Endometrial microvascular endothelial cells (primary cell): Measurements from ENCODE around the gene COMTD1. TPM values are rescaled to one million over a fixed set of nuclear protein-coding genes. Genes with fewer than 3 reads are reported as not detected.

Experiments
- in situ Hi-C: cut with HindIII; loops from 2 replicates; pipeline ENCODE4 v1.10.0; 2017; ENCODE audit warnings: low sequenced_read_pairs, low pct_unique_long_range_greater_than_20kb; ENCODE audit errors: inconsistent ontology term
- total RNA-seq: library from RNA; depleted of rRNA; stranded (reverse); fragments of >200 nt; gene quantifications from one replicate; pipeline ENCODE4 v1.2.3, GENCODE V29; 2015; ENCODE audit errors: inconsistent ontology term

COMTD1 gene
- total RNA-seq, 1 donor from 2014 or later: 1.5 TPM

DNA sequence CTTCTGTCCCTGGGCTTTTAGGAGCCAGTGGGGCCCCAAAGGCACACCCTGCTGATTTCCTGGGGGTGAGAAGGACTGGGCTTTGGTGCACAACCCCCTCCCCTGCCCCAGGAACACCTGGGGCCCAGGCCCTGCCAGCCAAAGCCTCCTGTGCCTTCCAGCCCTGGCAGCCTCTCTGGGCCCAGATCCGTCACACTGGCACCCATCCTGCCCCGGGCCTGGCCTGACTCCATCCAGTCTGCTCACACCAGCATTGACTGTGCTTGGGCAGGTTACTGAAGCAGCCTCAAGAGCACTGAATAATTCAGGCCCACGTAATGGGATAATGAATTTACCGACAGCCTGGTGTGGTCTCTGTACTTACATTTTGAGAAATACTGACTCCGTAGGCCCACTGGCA, 12.0 kb upstream of the COMTD1 start:
- in situ Hi-C loops: no loop called here

DNA sequence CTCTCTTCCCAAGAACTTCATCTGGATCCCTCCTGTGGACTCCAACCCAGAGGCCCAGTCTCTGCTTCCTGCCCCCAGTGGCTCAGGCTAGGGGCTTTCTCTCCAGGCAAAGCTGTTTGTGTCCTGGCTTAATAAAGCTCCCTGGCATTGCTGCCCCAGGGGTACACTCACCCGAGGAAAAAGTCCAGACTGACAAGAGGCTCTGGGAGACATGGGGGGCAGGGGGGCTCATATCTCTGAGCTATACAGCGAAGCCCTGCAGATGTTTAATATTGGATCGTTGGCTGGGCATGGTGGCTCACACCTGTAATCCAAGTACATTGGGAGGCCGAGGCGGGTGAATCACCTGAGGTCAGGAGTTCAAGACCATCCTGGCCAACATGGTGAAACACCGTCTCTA, 10.7 kb upstream of the COMTD1 start:
- in situ Hi-C loops: no loop called here

DNA sequence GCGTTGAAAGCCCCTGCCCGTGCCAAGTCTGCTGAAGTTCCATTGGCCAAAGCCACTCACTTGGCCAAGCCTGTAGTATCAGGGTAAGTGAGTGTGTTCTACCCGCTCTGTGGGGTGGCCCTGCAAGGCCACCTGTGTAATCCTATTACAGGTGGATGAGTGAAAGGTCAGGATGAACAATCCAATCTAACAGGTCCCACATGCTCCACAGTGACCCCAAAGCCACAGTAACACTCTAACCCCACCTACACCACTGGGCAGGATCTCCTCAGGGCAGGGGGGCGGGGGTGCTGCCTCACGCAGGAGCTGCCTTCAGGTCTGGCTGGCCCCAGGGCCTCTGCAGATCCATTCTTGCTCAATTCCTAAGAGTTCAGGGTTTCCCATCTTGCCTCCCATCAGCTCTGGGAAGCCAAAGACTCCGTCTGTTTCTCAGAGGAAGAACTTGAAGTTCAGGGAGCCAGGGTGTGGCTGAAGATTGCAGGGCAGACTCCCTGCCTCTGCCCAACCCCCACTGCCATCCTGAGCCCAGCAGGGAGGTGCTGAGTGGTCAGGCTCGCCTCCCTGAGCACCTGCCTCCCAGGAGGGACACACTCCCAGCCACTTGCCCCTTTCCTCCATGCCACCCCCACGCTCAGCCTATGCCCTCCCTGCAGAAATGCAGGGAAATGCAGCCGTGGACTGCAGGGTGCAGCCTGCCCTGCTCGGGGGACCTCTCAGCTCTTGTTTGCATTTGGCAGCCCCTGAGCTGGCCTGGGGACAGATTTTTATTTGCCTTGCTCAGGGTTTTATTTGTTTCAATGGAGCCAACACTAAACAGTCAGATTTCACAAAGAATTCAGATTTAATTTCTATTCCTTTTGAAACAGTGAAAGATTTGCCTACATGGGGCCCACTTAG, 9.8 kb upstream of the COMTD1 start:
- in situ Hi-C loops: no loop called here

DNA sequence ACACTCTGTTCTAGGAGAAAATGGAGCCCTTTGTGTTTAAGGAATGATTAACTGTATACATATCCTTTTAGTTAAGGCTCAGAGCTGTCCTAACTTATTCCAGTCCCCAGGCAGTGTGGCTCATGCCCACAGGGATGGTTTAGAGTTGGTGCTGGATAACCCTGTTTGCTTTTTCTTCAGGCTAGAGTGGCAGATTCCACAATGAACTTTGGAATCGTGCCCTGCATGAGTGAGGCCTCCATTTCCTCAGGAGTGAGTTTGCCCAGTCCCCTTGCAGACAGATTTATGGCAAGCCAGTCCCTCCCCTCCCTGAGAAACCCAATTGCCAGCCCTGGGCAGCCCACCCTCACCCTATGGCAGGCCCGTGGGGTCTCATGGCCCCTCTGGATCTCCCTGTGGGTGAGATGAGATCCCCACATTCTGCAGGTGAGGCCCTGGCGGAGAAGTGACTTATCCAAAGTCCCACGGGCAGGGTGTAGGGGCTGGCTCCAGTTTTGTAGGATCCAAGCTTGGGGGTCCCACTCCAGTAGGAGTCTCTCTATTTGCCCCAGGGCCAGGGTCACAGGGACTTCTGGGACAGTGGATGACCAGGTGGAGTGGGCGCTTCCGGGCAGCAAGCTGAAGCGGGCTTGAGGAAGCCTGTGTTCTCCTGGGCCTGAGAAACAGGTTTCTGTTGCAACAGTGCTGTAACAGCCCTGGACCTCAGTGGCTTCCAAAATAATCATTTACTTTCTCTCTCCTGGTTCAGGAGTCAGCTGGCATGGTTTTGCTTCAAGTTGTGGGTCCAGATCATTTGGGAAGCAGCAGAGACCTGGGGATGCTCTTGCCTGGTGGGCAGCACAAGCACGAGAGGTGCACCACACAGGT, 9.0 kb upstream of the COMTD1 start:
- in situ Hi-C loops: no loop called here

DNA sequence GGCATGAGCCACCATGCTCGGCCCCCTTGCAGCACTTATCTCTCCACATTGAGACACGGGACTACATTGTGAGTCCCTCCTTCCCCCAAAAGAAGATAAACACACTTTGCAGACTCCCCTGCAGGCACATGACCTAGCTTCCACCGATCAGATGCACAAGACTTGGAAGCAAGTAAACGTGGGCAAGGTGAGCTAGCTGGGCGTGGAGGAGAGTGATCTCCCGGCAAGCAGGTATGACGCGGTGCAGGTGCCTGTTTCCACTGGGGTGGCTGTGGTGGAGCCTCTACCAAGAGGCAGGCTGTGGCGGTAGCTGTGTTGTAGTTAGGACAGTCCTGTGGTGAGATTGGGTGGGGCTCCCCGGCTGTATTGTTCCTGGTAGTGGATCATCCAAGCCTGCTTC, 7.7 kb upstream of the COMTD1 start:
- in situ Hi-C loops: no loop called here

DNA sequence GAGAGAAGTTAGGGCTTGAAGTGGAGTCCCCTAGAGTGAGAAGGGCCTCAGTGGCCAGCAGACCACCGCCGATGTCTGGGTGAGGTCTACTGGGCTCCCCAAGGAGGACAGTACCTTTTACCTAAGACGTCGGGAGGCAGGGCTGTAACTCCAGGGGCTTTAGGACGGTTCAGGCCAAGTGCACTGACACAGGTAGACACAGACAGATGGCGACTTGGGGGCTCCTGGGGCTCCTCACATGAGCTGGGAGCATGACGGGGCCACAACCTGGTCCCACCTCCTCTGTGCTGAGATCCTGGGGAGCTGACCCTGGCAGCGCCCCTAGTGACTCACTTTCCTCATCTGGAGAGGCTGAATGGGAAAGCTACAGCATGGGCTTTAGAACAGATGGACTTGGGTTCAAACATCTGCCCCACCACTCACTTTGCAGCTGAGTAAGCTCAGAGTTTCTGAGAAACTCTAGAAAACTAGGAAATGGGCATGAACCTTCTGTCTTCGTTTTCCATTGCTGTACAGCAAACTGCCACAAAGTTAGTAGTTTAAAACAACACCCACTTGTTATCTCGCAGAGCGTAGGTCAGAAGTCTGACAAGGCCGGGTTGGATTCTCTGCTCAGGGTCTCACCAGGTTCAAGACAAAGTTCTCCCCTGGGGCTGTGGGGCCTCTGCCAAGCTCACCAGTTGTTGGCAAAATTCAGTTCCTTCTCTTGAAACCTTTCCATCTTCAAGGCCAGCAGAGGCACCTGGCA, 4.7 kb upstream of the COMTD1 start:
- in situ Hi-C loops: no loop called here

DNA sequence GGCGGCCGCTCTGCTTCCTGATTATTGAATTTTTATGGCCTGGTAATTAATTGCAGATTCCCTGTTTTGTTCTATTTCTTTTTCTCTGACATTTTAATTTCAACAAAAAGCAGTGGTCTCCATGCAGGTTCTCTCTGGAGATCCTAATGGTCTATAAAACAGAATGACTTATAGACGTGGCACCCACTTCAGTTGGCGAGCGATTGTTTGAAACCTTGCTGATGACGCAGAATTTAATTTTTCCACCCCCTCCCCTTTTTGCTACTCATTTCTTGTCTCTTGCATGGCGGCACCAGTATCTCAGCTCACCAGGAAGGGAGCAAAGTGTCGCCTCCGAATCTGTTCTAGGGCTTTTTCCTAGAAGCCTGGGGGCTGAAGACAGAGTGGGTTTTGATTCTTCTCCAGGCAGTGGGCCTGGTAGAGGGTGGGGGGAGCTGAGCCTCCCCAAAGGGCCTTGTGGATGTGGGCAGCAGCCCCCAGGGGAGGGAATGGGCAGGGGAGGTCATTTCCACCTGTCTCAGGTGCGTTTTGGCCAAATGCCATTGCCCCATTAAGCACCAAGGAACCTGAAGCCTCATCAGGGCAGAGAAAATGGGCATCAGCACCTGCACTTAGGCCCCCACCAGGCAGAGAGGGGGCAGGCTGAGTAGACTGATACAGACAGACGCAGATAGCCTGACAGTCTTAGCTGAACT, 3.5 kb upstream of the COMTD1 start:
- in situ Hi-C loops: no loop called here

DNA sequence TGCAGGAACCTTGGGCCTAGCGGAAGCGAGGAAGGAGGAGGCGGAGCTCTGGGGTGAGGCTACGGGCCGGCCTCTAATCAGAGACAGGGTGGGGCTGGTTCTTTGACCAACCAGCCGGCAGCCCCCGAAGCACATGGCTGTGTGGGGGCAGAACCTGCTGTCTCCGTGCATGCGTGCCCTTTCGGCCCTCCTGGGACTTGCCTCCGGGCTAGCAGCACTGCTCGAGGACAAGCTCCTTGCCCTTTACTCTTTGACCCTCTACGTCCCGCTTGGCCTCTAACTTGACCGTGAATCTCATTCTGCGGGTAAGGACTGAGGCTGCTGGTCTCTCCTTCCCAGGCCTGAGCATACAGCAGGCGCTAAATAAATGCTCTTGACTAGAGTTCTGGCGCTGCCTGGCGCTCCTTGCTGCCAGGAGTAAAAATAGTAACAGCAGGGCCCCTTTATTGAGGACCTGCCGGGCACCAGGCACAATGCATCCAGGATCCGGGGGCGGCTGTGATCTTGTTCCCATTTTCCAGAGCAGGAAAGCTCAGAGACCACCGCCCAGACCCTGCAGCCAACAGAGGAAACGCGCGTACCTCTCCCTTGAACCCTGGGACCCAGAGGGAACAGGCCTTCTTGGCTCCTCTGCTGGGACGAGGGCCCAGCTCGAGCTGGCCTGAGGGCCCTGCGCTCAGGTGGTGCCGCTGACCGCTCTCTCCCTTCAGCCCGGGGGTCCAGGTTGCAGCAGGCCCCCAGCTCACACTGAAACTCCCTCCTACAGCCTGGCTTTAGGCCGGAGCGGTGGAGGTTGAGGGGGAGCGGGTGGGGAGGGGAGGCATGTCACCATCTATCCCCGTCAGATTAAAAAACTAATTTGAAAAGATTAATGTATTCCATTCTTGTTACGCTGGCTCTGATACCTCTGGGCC, 2.7 kb upstream of the COMTD1 start:
- in situ Hi-C loops: no loop called here

DNA sequence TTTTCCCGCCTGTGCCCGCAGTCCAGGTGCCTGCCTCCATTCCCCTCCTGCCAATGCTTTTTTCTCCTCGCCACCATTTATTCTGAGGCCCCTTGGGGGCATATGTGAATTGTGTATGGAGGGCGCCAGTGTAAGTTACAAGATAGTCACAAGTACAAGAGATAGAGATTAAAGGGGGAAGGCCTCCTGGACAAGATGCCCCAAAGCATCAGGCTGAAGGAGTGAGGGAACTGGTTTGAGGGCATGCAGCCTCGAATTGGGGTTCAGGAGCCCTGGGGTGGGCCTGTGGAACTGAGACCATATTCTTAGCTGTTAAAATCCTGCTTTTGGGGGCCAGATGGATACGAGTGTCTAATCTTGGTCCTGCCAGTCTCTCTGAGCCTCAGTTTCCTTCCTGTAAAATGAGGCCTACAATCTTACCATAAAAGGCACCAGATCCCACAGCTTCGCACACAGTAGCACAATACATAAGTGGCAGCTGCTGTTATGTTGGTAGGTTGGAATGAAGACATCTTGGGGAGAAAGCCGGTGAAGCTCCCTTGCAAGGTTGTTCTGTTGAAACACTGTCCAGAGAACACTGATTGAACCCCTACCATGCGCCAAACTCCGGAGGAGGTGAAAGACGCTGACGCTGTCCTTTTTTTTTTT, 545 bp upstream of the COMTD1 start:
- in situ Hi-C loops: no loop called here

DNA sequence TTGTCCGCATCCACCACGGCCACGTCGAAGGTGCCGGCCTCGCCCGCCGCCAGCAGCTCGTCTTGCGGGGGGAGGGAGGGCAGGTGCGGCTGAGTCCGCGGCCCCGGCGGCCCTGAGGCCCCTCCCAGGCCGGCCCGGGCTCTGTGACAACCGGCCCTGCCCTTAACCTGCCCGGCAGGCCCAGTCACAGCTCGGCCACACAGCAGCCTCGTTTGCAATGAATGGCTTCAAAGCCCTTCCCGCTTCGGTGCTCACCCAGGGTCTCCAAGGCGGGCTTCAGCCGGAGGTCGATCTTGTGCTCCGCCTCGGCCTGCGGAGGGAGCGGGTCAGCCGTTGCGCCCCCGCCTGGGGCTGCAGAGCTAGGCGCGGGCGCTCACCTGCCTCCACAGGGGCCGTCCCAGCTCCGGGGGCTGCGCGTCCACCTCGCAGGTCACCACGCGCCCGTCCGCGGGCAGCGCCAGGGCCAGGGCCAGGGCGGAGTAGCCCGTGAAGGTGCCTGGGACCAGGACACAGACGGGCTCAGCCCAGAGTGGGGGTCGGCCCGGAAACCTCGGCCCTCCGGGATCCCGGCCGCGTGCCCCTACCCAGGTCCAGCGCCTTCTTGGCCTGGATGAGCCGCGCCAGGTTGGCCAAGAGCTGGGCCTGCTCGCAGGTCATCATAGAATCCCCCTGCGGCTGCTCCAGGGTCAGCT, 928 bp downstream of the COMTD1 start:
- in situ Hi-C loops: no loop called here

DNA sequence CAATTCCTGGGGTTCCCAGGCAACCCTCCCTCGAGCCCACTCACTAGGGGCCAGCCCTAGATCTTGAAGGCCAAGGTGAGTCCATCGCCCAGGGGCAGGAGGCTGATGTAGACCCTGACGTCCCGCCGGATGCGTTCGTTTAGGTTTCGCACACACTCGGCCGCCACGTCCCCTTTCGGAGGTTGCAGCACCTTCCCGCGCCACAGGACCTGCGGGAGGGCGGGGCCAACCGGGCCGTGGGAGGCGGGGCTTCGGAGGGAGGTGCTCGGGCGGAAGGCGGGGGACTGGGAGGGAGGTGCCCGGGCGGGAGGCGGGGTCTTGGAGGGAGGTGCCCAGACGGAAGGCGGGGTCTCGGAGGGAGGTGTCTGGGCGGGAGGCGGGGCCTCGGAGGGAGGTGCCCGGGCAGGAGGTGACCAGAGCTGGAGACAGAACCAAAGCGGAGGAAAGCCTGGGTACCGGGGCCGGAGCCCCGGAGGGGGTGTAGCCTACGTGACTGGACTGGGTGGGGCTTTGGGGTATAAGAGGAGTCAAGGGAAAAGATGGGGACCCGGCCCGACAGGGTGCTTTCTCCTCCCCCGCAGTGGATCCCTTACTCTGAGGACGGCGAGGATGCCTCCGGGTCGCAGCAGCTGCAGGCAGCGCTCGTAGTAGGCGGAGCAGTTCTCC, 1.6 kb downstream of the COMTD1 start:
- in situ Hi-C loops: no loop called here

DNA sequence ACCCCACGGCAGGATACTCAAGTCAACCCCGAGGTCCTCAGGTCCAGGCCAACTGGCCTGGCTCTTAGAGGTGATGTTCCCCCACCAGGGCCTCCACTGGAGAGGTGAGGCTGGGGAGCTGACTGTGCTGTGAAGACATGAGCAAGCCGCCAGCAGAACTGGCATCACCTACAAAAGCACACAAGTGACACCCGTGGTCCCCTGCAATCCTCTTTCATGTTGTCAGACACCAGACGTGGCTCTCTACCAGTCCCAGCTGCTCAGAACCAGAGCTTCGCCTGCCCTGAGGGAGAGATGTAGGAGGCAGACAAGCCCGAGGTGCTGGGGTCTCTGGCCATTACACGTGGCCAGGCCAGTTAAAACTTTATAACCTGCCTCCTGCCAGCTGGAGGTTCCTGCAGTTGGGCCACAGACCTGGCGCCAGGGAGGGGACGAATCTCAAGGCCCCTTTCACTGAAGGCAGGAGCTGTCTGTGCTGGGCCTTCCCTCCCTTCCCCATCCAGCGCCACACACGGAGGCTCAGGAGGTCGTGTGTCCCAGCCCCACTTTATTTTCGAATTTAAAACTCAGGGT, 2.2 kb downstream of the COMTD1 start:
- in situ Hi-C loops: no loop called here

DNA sequence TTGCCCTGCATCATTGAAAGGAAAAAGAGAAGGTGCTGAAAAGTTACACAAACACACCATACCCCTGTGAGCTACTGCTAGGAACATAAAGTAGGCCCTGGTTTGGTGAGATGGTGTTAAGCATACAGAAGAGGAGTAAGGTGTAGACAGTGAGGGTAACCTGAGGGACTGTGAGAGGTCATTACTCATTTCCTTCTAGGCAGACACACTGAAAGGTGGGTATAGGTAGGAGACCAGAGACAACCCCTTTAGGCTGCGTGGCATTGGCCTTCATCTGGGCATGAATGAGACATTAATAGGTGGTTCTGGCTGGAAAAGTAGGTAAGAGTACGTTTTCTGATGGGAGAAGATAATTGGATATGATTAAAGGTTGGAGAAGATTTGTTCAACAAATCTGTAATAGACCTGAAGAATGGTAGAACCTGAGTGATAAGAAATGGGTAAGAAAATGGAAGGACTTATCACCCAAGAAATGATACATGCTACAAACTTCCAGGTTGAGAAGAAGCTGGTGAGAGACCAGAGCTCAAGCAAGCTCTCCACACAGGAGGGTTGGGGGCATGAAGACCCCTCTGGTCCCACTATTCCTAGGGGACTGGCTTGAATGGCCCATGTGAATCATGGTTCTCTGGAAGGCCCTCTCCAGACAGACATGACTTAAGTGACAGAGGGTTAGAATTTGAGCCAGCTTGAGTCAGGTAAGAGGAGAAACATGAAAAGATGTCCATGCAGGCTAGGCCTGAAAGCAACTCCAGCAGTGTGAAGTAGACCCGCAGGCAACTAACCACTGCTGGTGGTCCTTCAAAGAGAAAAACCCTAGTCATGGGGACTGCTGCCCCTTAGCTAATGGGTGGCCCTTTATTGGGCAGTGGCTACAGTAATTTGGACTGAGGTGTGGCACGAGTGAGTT, 3.8 kb downstream of the COMTD1 start:
- in situ Hi-C loops: no loop called here

DNA sequence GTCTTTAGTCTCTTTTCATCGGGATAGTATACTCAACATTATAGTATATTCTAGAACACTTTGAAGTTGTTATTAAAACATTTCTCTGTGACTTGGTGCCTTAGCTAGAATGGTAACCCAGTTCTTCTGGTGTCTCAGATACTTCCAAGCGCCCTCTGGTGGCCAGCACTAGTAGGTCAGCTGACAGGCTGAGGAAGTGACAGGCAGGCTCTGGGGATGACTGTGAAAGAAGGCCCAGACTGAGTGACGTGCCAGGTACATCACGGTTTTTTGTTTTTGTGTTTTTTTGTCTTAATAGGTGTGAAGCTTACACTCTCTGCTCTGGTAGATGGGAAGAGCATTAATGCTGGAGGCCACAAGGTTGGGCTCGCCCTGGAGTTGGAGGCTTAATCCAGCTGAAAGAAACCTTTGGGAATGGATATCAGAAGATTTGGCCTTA, 5.1 kb downstream of the COMTD1 start:
- in situ Hi-C loops: no loop called here

DNA sequence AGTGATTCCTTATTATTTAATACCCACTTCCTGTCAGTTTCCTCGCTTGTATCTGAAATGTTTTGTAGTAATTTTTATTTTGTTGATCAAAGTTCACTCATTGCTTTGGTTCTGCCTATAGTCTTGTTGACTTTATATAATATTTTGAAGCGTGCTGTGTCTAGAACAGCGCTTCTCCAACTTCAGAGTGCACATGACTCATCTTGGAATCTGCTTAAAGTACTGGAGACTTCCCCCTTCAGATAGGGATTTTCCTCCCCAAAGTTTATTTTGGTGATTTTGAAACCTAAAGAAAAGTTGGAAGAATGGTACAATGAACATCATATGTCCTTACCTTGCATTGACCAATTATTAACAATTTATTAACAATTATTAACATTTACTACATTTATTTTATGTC, 5.8 kb downstream of the COMTD1 start:
- in situ Hi-C loops: no loop called here
